Measurements from ENCODE around the gene CPNE1. TPM values are rescaled to one million over a fixed set of nuclear protein-coding genes. Genes with fewer than 3 reads are reported as not detected.
"Not testable (repeated sequence)": the region's sequence is repeated elsewhere in the genome, so short reads cannot be mapped to it uniquely, and the experiment has no call there.

Gene CPNE1
- total and polyA plus RNA-seq, 2 of the 8 experiments (the other 6 are each of a cell fraction or from before 2014, with no cell fraction given): 294 to 346 TPM

DNA sequence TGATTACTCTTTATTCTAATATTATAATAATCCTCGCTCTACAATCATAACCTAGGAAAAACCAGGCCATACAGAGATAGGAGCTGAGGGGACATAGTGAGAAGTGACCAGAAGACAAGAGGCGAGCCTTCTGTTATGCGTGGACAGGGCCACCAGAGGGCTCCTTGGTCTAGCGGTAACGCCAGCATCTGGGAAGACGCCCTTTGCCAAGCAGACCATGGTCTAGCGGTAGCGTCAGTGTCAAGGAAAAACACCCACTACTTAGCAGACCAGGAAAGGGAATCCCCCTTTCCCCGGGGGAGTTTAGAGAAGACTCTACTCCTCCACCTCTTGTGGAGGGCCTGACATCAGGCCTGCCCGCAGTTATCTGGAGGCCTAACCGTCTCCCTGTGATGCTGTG lies 22.2 kb upstream of the CPNE1 start:
- not testable (repeated sequence) for H3K4me3 ChIP-seq (ENCODE audit: extremely low read depth in 1 of 4, insufficient read depth in 2 of 4, low read depth in 3 of 4, low read length in 4 of 4); H3K27me3 ChIP-seq (replicated peaks in 1 of 4; ENCODE audit: control insufficient read depth in 3 of 4, extremely low read depth in 1 of 4, insufficient read depth in 3 of 4, low read length in 3 of 4); H3K79me2 ChIP-seq (ENCODE audit: control insufficient read depth in 1 of 2, insufficient read depth in 2 of 2, low read length in 2 of 2); H2BK120ac ChIP-seq (replicated peaks; ENCODE audit: low read depth, low read length); H3K79me1 ChIP-seq (ENCODE audit: low read depth, low read length); H3K9ac ChIP-seq (replicated peaks in 1 of 4; ENCODE audit: extremely low read depth in 1 of 4, low read depth in 3 of 4, low read length in 3 of 4); H2BK20ac ChIP-seq (ENCODE audit: low read length); H4K8ac ChIP-seq (ENCODE audit: extremely low read depth, insufficient read depth, low read length); H3K56ac ChIP-seq (replicated peaks; ENCODE audit: insufficient read length, low read depth, low read length); H2AFZ ChIP-seq (ENCODE audit: low read length); H2BK12ac ChIP-seq (ENCODE audit: low read depth, low read length); H3K4ac ChIP-seq (replicated peaks; ENCODE audit: insufficient read length, low read depth, low read length); H4K20me1 ChIP-seq (replicated peaks in 1 of 2; ENCODE audit: control insufficient read depth in 1 of 2, insufficient read depth in 2 of 2, low read length in 2 of 2); H3K9me3 ChIP-seq (ENCODE audit: insufficient read depth in 2 of 2, low read depth in 1 of 2, low read length in 1 of 2); H3K4me2 ChIP-seq (ENCODE audit: insufficient read depth in 1 of 2, low read depth in 2 of 2, low read length in 2 of 2); H3K4me1 ChIP-seq (replicated peaks in 1 of 4; ENCODE audit: control insufficient read depth in 3 of 4, insufficient read depth in 4 of 4, low read length in 3 of 4); H2BK5ac ChIP-seq (ENCODE audit: low read depth, low read length); H3K27ac ChIP-seq (ENCODE audit: low read depth, low read length); H3K23me2 ChIP-seq (ENCODE audit: low read depth, low read length); H3K23ac ChIP-seq (ENCODE audit: insufficient read length); H2BK15ac ChIP-seq (ENCODE audit: low read length); H3K14ac ChIP-seq (ENCODE audit: insufficient read length); H3K18ac ChIP-seq (ENCODE audit: extremely low read depth, low read length); FAIRE-seq; H4K5ac ChIP-seq (ENCODE audit: insufficient read length, low read depth, low read length); H4K91ac ChIP-seq (replicated peaks; ENCODE audit: insufficient read length, low read length); H2AK5ac ChIP-seq (ENCODE audit: low read depth, low read length)
- ChIA-PET CTCF (ENCODE audit: partially characterized antibody) (interaction anchor here (0.8 to 1.5 kb wide), 6 partner anchors 11 to 267 kb away, joined by 3 to 5 read pairs (median 4); partner anchors contain the start of gene SCAND1), POLR2A (ENCODE audit: partially characterized antibody) (interaction anchor here (0.6 to 2.4 kb wide), 5 partner anchors 11 to 55 kb away, joined by 3 to 6 read pairs (median 3); partner anchors contain the start of gene RBM39)
- DNase-seq (ENCODE audit: low read depth in 1 of 2, low spot score in 2 of 2): peak in 1 of 2 experiments; percentile 58
- TF ChIP-seq RAD21 (IDR thresholded peaks at IDR 0.05 in 1 of 2, conservative IDR thresholded peaks at IDR 0.05 in 1 of 2; ENCODE audit: low read depth in 2 of 2, low read length in 2 of 2): peak; percentile 49 to 59
- TF ChIP-seq, protein P1, sequence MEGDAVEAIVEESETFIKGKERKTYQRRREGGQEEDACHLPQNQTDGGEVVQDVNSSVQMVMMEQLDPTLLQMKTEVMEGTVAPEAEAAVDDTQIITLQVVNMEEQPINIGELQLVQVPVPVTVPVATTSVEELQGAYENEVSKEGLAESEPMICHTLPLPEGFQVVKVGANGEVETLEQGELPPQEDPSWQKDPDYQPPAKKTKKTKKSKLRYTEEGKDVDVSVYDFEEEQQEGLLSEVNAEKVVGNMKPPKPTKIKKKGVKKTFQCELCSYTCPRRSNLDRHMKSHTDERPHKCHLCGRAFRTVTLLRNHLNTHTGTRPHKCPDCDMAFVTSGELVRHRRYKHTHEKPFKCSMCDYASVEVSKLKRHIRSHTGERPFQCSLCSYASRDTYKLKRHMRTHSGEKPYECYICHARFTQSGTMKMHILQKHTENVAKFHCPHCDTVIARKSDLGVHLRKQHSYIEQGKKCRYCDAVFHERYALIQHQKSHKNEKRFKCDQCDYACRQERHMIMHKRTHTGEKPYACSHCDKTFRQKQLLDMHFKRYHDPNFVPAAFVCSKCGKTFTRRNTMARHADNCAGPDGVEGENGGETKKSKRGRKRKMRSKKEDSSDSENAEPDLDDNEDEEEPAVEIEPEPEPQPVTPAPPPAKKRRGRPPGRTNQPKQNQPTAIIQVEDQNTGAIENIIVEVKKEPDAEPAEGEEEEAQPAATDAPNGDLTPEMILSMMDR (IDR thresholded peaks at IDR 0.05; ENCODE audit: control extremely low read depth in 1 of 3, insufficient read depth in 1 of 3, low read depth in 1 of 3, low read length in 3 of 3): peak; percentile 44 to 52 (median 46)
- WGBS, 2 experiments (ENCODE audit: extremely low coverage in 1 of 2, insufficient coverage in 1 of 2, insufficient read length in 1 of 2, insufficient replicate concordance in 2 of 2, low coverage in 1 of 2, low lambda C conversion rate in 2 of 2, missing lambda C conversion rate in 1 of 2): 87% methylated on average over 11 of the region's 11 CpGs; no CpG with 5 or more reads in 1 of the 2 experiments
- H3K36me3 ChIP-seq (ENCODE audit: control insufficient read depth in 2 of 4, insufficient read depth in 4 of 4, low read length in 3 of 4): peaks cover 0 to 22% (median 6%) of the 10 kb centered on the region in 4 experiments; a peak in 3 of 8 replicates
